ENCODE data around the gene DHX8.

GRCh38 chr17:43445009-43445589 is 38.7 kb upstream of the DHX8 start:
- TF ChIP-seq CTCF (IDR thresholded peaks at IDR 0.05) (no peak), POLR2A (IDR thresholded peaks at IDR 0.05) (no peak)
